Neural cell (in vitro differentiated cells): Measurements from ENCODE around the gene PEX5. TPM values are rescaled to one million over a fixed set of nuclear protein-coding genes. Genes with fewer than 3 reads are reported as not detected.

Experiments used
- H2AFZ ChIP-seq: fragments of 200-600, 300-800 bp; sonication (generic), shearing (Covaris generic); 2 replicates; pipeline ENCODE4 v1.6.0; 2014; ENCODE audit warnings: low read depth, mild to moderate bottlenecking, antibody characterized with exemption, low read length, moderate library complexity
- H3F3A ChIP-seq: fragments of 200-600 bp; shearing (Covaris generic); 2 replicates; pipeline ENCODE4 v1.6.1; 2016; ENCODE audit warnings: mild to moderate bottlenecking, moderate library complexity, mixed read lengths, antibody characterized with exemption, low read length; ENCODE audit not compliant: insufficient read depth, poor library complexity, severe bottlenecking
- H3K27ac ChIP-seq: fragments of 200-600, 300-800 bp; sonication (generic), shearing (Covaris generic); 2 replicates; pipeline ENCODE4 v1.5.1; 2014; ENCODE audit warnings: mild to moderate bottlenecking, low read length, moderate library complexity
- H3K27me3 ChIP-seq: fragments of 300-800, 200-600 bp; sonication (generic), shearing (Covaris generic); 2 replicates; pipeline ENCODE4 v1.6.0; 2014; ENCODE audit warnings: mild to moderate bottlenecking, low read depth, low read length, moderate library complexity; ENCODE audit not compliant: insufficient read depth
- H3K36me3 ChIP-seq: fragments of 300-800, 200-600 bp; sonication (generic), shearing (Covaris generic); 2 replicates; pipeline ENCODE4 v1.5.1; 2014; ENCODE audit warnings: mild to moderate bottlenecking, antibody characterized with exemption, low read length, moderate library complexity; ENCODE audit not compliant: insufficient read depth
- H3K4me2 ChIP-seq: fragments of 300-800, 200-600 bp; sonication (generic), shearing (Covaris generic); 2 replicates; pipeline ENCODE4 v1.6.0; 2014; ENCODE audit warnings: mild to moderate bottlenecking, low read length
- H3K4me3 ChIP-seq: fragments of 300-800, 200-600 bp; sonication (generic), shearing (Covaris generic); 2 replicates; pipeline ENCODE4 v1.5.1; 2014; ENCODE audit warnings: mild to moderate bottlenecking, low read length, moderate library complexity
- H3K79me2 ChIP-seq: fragments of 200-600 bp; shearing (Covaris generic); replicated peaks from 2 replicates; pipeline ENCODE4 v1.6.0; 2014; ENCODE audit warnings: mild to moderate bottlenecking, low read length, moderate library complexity; ENCODE audit not compliant: insufficient read depth
- H3K9ac ChIP-seq: fragments of 300-800, 200-600 bp; sonication (generic), shearing (Covaris generic); 2 replicates; pipeline ENCODE4 v1.6.1; 2016; ENCODE audit warnings: mild to moderate bottlenecking, low read length, mixed read lengths
- H3K9me2 ChIP-seq: fragments of 200-600 bp; shearing (Covaris generic); 2 replicates; pipeline ENCODE4 v1.6.1; 2016; ENCODE audit warnings: mild to moderate bottlenecking, low read length, mixed read lengths; ENCODE audit not compliant: insufficient read depth
- H3K9me3 ChIP-seq: fragments of 200-600, 300-800 bp; sonication (generic), shearing (Covaris generic); 2 replicates; pipeline ENCODE4 v1.6.1; 2016; ENCODE audit warnings: mild to moderate bottlenecking, mixed run types, low read length, moderate library complexity, mixed read lengths
- H4K20me1 ChIP-seq: fragments of 200-600 bp; shearing (Covaris generic); 2 replicates; pipeline ENCODE4 v1.6.1; 2016; ENCODE audit warnings: mild to moderate bottlenecking, mixed run types; ENCODE audit not compliant: insufficient read depth
- EP300 ChIP-seq: fragments of 450-650 bp; conservative IDR thresholded peaks from 2 replicates; pipeline ENCODE4 v1.6.1; 2014; ENCODE audit warnings: antibody characterized with exemption, mild to moderate bottlenecking, moderate library complexity; ENCODE audit not compliant: poor library complexity, severe bottlenecking
- EZH2 ChIP-seq: fragments of 200-600, 300-800 bp; shearing (Covaris generic), sonication (generic); IDR thresholded peaks from 2 replicates; pipeline ENCODE4 v1.6.1; 2014; ENCODE audit warnings: antibody characterized with exemption, low read length, borderline replicate concordance, mild to moderate bottlenecking; ENCODE audit not compliant: insufficient read depth, poor library complexity, severe bottlenecking
- MXI1 ChIP-seq: fragments of 450-650 bp; conservative IDR thresholded peaks from 2 replicates; pipeline ENCODE4 v1.6.1; 2014; ENCODE audit warnings: antibody characterized with exemption, mild to moderate bottlenecking; ENCODE audit not compliant: poor library complexity, severe bottlenecking
- POLR2AphosphoS5 ChIP-seq: IDR thresholded peaks from 2 replicates; pipeline ENCODE4 v1.6.1; 2012
- RAD21 ChIP-seq: fragments of 450-650 bp; conservative IDR thresholded peaks from 2 replicates; pipeline ENCODE4 v1.6.1; 2014; ENCODE audit warnings: antibody characterized with exemption, mild to moderate bottlenecking, moderate library complexity
- SMC3 ChIP-seq: fragments of 450-650 bp; conservative IDR thresholded peaks from 2 replicates; pipeline ENCODE4 v1.6.1; 2014; ENCODE audit warnings: antibody characterized with exemption, mild to moderate bottlenecking, moderate library complexity; ENCODE audit not compliant: poor library complexity
- TAF1 ChIP-seq: IDR thresholded peaks from 2 replicates; pipeline ENCODE4 v1.6.1; 2012; ENCODE audit warnings: low read depth
- polyA minus RNA-seq: library from RNA; depleted of rRNA, polyadenylated mRNA; stranded (reverse); fragments of >200 nt; gene quantifications from 2 replicates; pipeline ENCODE4 v1.2.3, GENCODE V29; 2014
- polyA plus RNA-seq: library from polyadenylated mRNA; depleted of rRNA; stranded (reverse); fragments of >200 nt; gene quantifications from 2 replicates; pipeline ENCODE4 v1.2.3, GENCODE V29; 2014
- TF ChIP-seq, protein P1 (sequence below): fragments of 450-650 bp; IDR thresholded peaks from 2 replicates; pipeline ENCODE4 v1.5.1; 2014; ENCODE audit warnings: antibody characterized with exemption, mild to moderate bottlenecking, moderate library complexity; ENCODE audit not compliant: poor library complexity, severe bottlenecking
- TF ChIP-seq, protein P2 (sequence below): IDR thresholded peaks from 2 replicates; pipeline ENCODE4 v1.6.1; 2012; ENCODE audit warnings: borderline replicate concordance

The PEX5 gene
- polyA plus RNA-seq (63.9 and 74.5 TPM in 2 replicates), polyA minus RNA-seq (55.2 and 63.1 TPM in 2 replicates)

DNA sequence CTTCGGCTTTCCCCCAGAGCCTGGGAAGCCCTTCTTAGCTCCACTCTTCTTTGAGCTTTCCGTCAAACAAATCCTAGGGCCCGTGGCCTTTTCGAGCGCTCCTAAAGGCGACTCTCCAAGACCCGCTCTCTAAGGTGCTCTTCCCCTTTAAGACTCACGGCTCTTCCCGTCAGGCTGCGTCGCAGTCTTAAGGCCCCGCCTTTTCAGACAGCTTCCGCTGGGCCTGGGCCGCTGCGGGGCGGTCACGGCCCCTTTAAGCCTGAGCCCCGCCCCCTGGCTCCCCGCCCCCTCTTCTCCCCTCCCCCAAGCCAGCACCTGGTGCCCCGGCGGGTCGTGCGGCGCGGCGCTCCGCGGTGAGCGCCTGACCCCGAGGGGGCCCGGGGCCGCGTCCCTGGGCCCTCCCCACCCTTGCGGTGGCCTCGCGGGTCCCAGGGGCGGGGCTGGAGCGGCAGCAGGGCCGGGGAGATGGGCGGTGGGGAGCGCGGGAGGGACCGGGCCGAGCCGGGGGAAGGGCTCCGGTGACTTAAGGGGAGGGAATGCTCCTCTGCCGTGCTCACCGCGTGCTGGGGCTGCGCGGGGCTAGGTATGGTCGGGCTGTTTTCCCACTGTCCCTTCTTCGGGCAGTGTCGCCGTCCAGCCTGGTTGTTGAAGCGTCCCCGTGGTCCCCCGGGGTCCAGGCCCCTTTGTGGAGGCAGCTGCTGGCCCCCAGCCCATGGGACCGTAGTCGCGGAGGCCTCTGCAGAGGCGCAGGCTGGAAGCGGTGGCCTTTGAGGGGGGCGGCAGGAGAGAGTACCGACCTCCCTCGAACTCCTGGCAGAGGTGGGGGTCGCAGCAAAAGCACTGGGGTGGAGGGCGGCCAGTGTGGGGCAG, at the start of gene PEX5:
PEX5 (plus strand) TSS at position 289 of the 870 bp plus-strand sequence. CDS start 692 bp downstream, outside the sequence.
- TF ChIP-seq, protein P1, sequence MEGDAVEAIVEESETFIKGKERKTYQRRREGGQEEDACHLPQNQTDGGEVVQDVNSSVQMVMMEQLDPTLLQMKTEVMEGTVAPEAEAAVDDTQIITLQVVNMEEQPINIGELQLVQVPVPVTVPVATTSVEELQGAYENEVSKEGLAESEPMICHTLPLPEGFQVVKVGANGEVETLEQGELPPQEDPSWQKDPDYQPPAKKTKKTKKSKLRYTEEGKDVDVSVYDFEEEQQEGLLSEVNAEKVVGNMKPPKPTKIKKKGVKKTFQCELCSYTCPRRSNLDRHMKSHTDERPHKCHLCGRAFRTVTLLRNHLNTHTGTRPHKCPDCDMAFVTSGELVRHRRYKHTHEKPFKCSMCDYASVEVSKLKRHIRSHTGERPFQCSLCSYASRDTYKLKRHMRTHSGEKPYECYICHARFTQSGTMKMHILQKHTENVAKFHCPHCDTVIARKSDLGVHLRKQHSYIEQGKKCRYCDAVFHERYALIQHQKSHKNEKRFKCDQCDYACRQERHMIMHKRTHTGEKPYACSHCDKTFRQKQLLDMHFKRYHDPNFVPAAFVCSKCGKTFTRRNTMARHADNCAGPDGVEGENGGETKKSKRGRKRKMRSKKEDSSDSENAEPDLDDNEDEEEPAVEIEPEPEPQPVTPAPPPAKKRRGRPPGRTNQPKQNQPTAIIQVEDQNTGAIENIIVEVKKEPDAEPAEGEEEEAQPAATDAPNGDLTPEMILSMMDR, result peak; percentile 8
- TF ChIP-seq POLR2AphosphoS5, result peak; percentile 46
- no peak for TF ChIP-seq EZH2
- no peak for TF ChIP-seq EP300
- TF ChIP-seq MXI1, result peak; percentile 75
- Histone ChIP-seq H3K27ac (peak within 1 kb of the TSS; percentile 72), H3K79me2 (peaks cover 8% of the 10 kb centered on the region), H2AFZ (peak within 1 kb of the TSS; percentile 95), H3K9ac (peak within 1 kb of the TSS; percentile 81), H3K4me2 (peak within 1 kb of the TSS; percentile 88), H3K36me3 (peaks cover 13% of the 10 kb centered on the region), H4K20me1 (no peaks in the 10 kb centered on the region), H3K9me2 (no peaks in the 10 kb centered on the region), H3F3A (no peaks in the 10 kb centered on the region), H3K27me3 (no peaks in the 10 kb centered on the region), H3K4me3 (peak within 1 kb of the TSS; percentile 97), H3K9me3 (no peaks in the 10 kb centered on the region)

DNA sequence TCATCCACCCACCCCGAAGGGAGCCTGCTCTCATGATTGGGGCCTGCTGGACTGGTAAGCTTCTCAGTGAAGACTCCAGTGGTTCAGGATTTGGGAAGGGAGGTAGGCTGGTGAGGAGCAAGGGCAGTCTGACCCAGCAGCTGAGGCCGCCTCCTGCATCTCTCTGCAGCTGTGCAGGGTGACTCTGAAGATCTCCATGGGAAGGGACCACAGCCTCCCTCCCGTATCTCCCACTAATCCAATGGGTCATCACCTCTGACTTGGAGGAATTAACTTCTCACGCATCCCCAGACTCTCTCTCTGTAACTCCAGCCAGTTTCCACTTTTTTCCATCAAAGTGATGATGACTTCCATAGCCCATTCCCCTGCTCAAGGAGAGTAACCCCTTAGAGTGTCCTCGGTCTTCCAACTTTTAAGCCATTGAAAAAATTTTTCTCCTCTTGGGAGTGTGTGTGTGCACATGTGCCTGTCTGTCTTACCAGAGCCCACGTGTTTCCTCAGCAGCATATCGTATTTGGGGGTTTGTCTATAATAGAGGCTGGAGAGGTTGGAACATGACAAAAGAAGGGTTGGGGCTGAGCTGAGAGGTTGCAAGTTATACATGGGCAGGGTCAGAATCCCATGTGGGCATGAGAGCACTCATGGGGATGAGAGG, 48.0 kb upstream of the PEX5 start:
- Histone ChIP-seq H3K79me2 (no peaks in the 10 kb centered on the region), H3F3A (no peaks in the 10 kb centered on the region), H3K9ac (no peak overlapping the region), H4K20me1 (no peaks in the 10 kb centered on the region), H3K4me3 (no peak overlapping the region), H3K27me3 (no peaks in the 10 kb centered on the region), H3K36me3 (peaks cover 23% of the 10 kb centered on the region), H3K4me2 (no peak overlapping the region), H2AFZ (no peak overlapping the region), H3K9me2 (no peaks in the 10 kb centered on the region), H3K9me3 (no peaks in the 10 kb centered on the region), H3K27ac (no peak overlapping the region)
- no peak for TF ChIP-seq EZH2
- TF ChIP-seq MXI1, result no peak
- no peak for TF ChIP-seq EP300
- TF ChIP-seq RAD21, result no peak
- TF ChIP-seq, protein P2, sequence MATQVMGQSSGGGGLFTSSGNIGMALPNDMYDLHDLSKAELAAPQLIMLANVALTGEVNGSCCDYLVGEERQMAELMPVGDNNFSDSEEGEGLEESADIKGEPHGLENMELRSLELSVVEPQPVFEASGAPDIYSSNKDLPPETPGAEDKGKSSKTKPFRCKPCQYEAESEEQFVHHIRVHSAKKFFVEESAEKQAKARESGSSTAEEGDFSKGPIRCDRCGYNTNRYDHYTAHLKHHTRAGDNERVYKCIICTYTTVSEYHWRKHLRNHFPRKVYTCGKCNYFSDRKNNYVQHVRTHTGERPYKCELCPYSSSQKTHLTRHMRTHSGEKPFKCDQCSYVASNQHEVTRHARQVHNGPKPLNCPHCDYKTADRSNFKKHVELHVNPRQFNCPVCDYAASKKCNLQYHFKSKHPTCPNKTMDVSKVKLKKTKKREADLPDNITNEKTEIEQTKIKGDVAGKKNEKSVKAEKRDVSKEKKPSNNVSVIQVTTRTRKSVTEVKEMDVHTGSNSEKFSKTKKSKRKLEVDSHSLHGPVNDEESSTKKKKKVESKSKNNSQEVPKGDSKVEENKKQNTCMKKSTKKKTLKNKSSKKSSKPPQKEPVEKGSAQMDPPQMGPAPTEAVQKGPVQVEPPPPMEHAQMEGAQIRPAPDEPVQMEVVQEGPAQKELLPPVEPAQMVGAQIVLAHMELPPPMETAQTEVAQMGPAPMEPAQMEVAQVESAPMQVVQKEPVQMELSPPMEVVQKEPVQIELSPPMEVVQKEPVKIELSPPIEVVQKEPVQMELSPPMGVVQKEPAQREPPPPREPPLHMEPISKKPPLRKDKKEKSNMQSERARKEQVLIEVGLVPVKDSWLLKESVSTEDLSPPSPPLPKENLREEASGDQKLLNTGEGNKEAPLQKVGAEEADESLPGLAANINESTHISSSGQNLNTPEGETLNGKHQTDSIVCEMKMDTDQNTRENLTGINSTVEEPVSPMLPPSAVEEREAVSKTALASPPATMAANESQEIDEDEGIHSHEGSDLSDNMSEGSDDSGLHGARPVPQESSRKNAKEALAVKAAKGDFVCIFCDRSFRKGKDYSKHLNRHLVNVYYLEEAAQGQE, result no peak
- TF ChIP-seq SMC3, result no peak
- TF ChIP-seq TAF1, result no peak
- no peak for TF ChIP-seq POLR2AphosphoS5
- TF ChIP-seq, protein P1, result no peak
